Measurements from ENCODE around the gene CARD11.

DNA sequence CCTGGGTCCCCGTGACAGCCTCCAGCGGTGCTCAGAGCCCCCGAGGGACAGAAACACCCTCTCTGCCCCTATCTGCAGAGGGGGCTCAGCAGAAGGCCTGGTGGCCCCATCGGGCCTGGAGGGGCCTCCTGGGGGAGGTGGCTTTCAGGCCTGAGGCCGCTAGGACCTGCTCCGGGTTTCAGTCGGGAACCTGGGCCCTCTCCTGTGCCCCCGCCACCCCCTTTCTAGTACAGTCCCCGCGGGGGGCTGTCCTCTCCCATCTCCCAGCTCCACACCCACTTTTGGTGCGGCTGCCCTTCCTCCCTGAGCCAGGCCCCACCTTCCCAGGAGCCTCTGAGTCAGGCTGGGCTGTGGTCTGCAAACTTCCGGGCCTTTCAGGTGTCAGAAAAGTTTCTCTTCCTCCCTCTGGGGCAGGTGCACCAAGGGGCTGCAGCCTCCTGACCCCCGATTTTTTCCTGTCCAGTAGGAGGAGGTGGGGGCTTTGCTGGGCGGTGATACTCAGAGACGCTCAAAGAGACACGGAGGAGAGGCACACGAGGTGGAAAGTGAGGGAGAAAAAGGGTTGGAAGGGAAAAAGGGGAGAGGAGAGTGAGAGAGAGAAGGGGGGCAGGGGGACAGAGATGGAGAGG is 692 bp downstream of the CARD11 start:
- no peak for TF ChIP-seq CTCF (conservative IDR thresholded peaks at IDR 0.05)
- TF ChIP-seq ZFX (IDR thresholded peaks at IDR 0.05): no peak
